Ovary (tissue), 3 donors: Measurements from ENCODE around the gene RRP36.
A peak's percentile ranks its signal among the peaks of the same experiment; 100 is the strongest.

Experiments used
- POLR2A ChIP-seq: fragments of 450-650 bp; IDR thresholded peaks from one replicate; pipeline ENCODE4 v1.6.1; 2017; ENCODE audit warnings: antibody characterized with exemption, mild to moderate bottlenecking, moderate library complexity
- TF ChIP-seq, protein P1 (sequence below), 3 donors: fragments of 450-650 bp in 2 of 3; fragments of 200-600 bp in 1 of 3; IDR thresholded peaks; one replicate each; pipeline versions ENCODE4 v1.5.1 to v1.8.0; 2016 to 2022; ENCODE audit warnings: antibody characterized with exemption in 3 of 3, mild to moderate bottlenecking in 1 of 3
- donor health status: DM: no; HTN: no; CAD: no.

DNA sequence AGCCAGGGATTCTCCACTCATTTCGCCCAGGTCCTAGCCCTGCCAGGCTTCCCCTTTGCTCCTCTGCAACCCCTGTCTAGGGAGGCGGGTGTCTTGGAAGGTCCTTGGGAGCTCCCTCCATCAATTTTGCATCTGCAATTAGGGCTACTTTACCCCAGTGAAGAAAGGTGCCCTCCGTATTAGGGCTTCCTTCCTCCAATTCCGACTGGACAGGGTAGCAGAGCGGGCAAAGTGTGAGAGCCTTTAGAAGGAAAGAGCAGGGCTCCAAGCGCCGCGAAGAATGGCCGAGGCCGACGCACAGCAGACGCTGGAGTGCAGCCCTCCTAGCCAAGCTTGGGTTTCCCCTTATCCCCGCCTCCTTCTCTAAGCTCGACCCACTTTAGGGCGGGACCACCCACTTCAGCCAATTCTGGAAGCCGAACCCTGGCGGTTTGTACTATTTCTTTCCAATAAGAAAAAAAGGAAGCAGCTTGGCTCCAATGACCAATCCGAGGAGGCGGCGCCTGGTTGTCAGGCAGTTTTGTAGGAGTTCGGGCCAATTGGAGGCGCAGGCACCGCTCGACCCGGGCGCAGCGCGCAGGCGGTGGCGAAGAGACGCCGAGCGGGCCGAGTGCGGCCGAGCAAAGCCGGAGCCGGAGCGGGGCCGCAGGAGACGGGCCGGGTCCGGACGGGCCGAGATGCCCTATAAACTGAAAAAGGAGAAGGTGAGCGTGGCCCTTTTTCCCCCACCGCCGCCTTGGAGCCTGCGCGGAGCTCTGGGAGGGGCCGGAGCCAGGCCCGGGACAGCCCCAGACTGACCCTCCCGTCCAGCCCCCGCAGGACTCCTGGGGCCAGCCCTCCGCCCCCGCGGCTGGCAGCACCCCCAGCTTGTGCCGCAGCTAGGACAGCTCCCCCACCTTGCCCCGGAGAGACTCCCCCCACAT lies 37.2 kb upstream of the RRP36 start, which contains the start of gene PPP2R5D:
- TF ChIP-seq, protein P1, sequence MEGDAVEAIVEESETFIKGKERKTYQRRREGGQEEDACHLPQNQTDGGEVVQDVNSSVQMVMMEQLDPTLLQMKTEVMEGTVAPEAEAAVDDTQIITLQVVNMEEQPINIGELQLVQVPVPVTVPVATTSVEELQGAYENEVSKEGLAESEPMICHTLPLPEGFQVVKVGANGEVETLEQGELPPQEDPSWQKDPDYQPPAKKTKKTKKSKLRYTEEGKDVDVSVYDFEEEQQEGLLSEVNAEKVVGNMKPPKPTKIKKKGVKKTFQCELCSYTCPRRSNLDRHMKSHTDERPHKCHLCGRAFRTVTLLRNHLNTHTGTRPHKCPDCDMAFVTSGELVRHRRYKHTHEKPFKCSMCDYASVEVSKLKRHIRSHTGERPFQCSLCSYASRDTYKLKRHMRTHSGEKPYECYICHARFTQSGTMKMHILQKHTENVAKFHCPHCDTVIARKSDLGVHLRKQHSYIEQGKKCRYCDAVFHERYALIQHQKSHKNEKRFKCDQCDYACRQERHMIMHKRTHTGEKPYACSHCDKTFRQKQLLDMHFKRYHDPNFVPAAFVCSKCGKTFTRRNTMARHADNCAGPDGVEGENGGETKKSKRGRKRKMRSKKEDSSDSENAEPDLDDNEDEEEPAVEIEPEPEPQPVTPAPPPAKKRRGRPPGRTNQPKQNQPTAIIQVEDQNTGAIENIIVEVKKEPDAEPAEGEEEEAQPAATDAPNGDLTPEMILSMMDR (IDR thresholded peaks at IDR 0.05), result no peak
- peak; percentile 42 for TF ChIP-seq POLR2A
